HCT116 (cell line): ENCODE results near the gene SLC4A7.

ENCODE experiments used
- CTCF ChIP-seq, 3 experiments: fragments of 200-600 bp in 1 of 3; sonication (generic) in 1 of 3; IDR thresholded peaks in 2 of 3; conservative IDR thresholded peaks in 1 of 3; 2 replicates each; pipeline ENCODE4 v1.5.1; 2012 to 2017; ENCODE audit warnings: low read depth in 2 of 3, low read length in 2 of 3, antibody characterized with exemption in 1 of 3, borderline replicate concordance in 1 of 3, control low read depth in 1 of 3, mild to moderate bottlenecking in 1 of 3, mixed read lengths in 1 of 3, mixed run types in 1 of 3, moderate library complexity in 1 of 3; ENCODE audit not compliant: insufficient read depth in 1 of 3
- EZH2 ChIP-seq: fragments of 200-600 bp; sonication (generic); IDR thresholded peaks from 2 replicates; pipeline ENCODE4 v1.6.1; 2017; ENCODE audit warnings: antibody characterized with exemption, mixed run types
- EZH2phosphoT487 ChIP-seq: fragments of 200-600 bp; IDR thresholded peaks from 2 replicates; pipeline ENCODE4 v1.6.1; 2018; ENCODE audit warnings: antibody characterized with exemption, borderline replicate concordance
- YY1 ChIP-seq: IDR thresholded peaks from 2 replicates; pipeline ENCODE4 v1.6.1; 2011; ENCODE audit warnings: low read length, low read depth, moderate library complexity, mild to moderate bottlenecking; ENCODE audit not compliant: insufficient replicate concordance; ENCODE audit errors: extremely low read depth

- TF ChIP-seq YY1: no peak
- no peak for TF ChIP-seq CTCF (IDR thresholded peaks at IDR 0.05 in 2 of 3, conservative IDR thresholded peaks at IDR 0.05 in 1 of 3; ENCODE audit: borderline replicate concordance in 1 of 3, insufficient read depth in 1 of 3, low read depth in 2 of 3, low read length in 2 of 3)
- no peak for TF ChIP-seq EZH2phosphoT487
- TF ChIP-seq EZH2: no peak
Measured at GRCh38 chr3:27340534-27340933, 143.7 kb downstream of the SLC4A7 start.
